ENCODE data around the gene MICAL3.

GRCh38 chr22:18048041-18048440, 23.7 kb upstream of the MICAL3 start:
- TF ChIP-seq CTCF (IDR thresholded peaks at IDR 0.05 in 4 of 5, conservative IDR thresholded peaks at IDR 0.05 in 1 of 5) (no peak), POLR2A (IDR thresholded peaks at IDR 0.05) (no peak)
